ENCODE measurements around the gene ZNF385C. TPM values are rescaled to one million over a fixed set of nuclear protein-coding genes. Genes with fewer than 3 reads are reported as not detected.

The ZNF385C gene
- total RNA-seq, 4 donors from 2014 or later: 0.18 to 0.38 TPM; not detected in 2

GRCh38 chr17:42002175-42002791, 96.0 kb downstream of the ZNF385C start:
- Histone ChIP-seq H3K36me3 (peaks cover 0 to 62% (median 17%) of the 10 kb centered on the region in 3 donors), H3K27ac (no peak overlapping the region), H3K4me3 (no peak overlapping the region), H3K4me1 (peaks cover 0 to 54% (median 23%) of the 10 kb centered on the region in 3 donors), H3K9me3 (no peaks in the 10 kb centered on the region), H3K27me3 (no peaks in the 10 kb centered on the region)
- TF ChIP-seq POLR2A (IDR thresholded peaks at IDR 0.05): no peak
- TF ChIP-seq CTCF (IDR thresholded peaks at IDR 0.05): no peak
- no peak for DNase-seq
- WGBS, 2 donors: 75 to 82% methylated on average over 7 of the region's 7 CpGs
- intact Hi-C loops (cut with DNase I): no loop called here

GRCh38 chr17:42001729-42002128, 96.5 kb downstream of the ZNF385C start:
- Histone ChIP-seq H3K9me3 (no peaks in the 10 kb centered on the region), H3K27ac (no peak overlapping the region), H3K4me1 (peaks cover 0 to 52% (median 23%) of the 10 kb centered on the region in 3 donors), H3K27me3 (no peaks in the 10 kb centered on the region), H3K4me3 (no peak overlapping the region), H3K36me3 (peaks cover 2 to 67% (median 18%) of the 10 kb centered on the region in 3 donors)
- WGBS, 2 donors: 79 to 93% methylated on average over 2 of the region's 2 CpGs
- TF ChIP-seq CTCF (IDR thresholded peaks at IDR 0.05) (no peak), POLR2A (IDR thresholded peaks at IDR 0.05) (no peak)
- intact Hi-C loops (cut with DNase I): no loop called here
- no peak for DNase-seq

GRCh38 chr17:42000413-42001133, 97.7 kb downstream of the ZNF385C start:
- Histone ChIP-seq H3K36me3 (peaks cover 7 to 79% (median 28%) of the 10 kb centered on the region in 3 donors), H3K4me3 (no peak overlapping the region), H3K9me3 (no peaks in the 10 kb centered on the region), H3K27me3 (no peaks in the 10 kb centered on the region), H3K4me1 (peaks cover 0 to 43% (median 23%) of the 10 kb centered on the region in 3 donors), H3K27ac (no peak overlapping the region)
- DNase-seq: no peak
- TF ChIP-seq POLR2A (IDR thresholded peaks at IDR 0.05) (no peak), CTCF (IDR thresholded peaks at IDR 0.05) (no peak)
- intact Hi-C loops (cut with DNase I): no loop called here
- WGBS, 2 donors: 49 to 59% methylated on average over 3 of the region's 3 CpGs

- no peak for DNase-seq
- TF ChIP-seq CTCF (IDR thresholded peaks at IDR 0.05): no peak
- TF ChIP-seq POLR2A (IDR thresholded peaks at IDR 0.05): no peak
- H3K4me3 ChIP-seq: no peak overlapping the region
- H3K27ac ChIP-seq: no peak overlapping the region
- H3K4me1 ChIP-seq: peaks cover 0 to 25% (median 11%) of the 10 kb centered on the region in 3 donors
- H3K9me3 ChIP-seq: no peaks in the 10 kb centered on the region
- WGBS, 2 donors: 32 to 51% methylated on average over 2 of the region's 2 CpGs
- H3K36me3 ChIP-seq: peaks cover 7 to 100% (median 38%) of the 10 kb centered on the region in 3 donors
- intact Hi-C loops (cut with DNase I): no loop called here
- no peaks in the 10 kb centered on the region for H3K27me3 ChIP-seq
Observed at GRCh38 chr17:41998497-41998896, 99.8 kb downstream of the ZNF385C start.

- peaks cover 10 to 100% (median 47%) of the 10 kb centered on the region in 3 donors for H3K36me3 ChIP-seq
- 80 to 100% methylated on average over 1 to 2 of the region's 2 CpGs for whole genome bisulfite sequencing, 2 donors
- no peaks in the 10 kb centered on the region for H3K9me3 ChIP-seq
- intact Hi-C loops (cut with DNase I): no loop called here
- no peaks in the 10 kb centered on the region for H3K27me3 ChIP-seq
- no peak overlapping the region for H3K4me3 ChIP-seq
- TF ChIP-seq POLR2A (IDR thresholded peaks at IDR 0.05) (no peak), CTCF (IDR thresholded peaks at IDR 0.05) (no peak)
- no peak for DNase-seq
- H3K27ac ChIP-seq: no peak overlapping the region
- peaks cover 0 to 18% (median 6%) of the 10 kb centered on the region in 3 donors for H3K4me1 ChIP-seq
Observed at GRCh38 chr17:41996855-41997164, 101.5 kb downstream of the ZNF385C start.

Data from esophagus squamous epithelium (tissue), 5 donors.